Dermis blood vessel endothelial cell (primary cell): ENCODE measurements around the gene TMEM63B. TPM values are rescaled to one million over a fixed set of nuclear protein-coding genes. Genes with fewer than 3 reads are reported as not detected.

Experiments
- DNase-seq: peaks from one replicate; pipeline ENCODE4 v3.0.0; 2010
- total RNA-seq: library from RNA; depleted of rRNA; stranded (reverse); fragments of >200 nt; gene quantifications from 2 replicates; pipeline ENCODE4 v1.2.3, GENCODE V29; 2014

TMEM63B gene
- total RNA-seq, 1 donor from 2014 or later: 33.0 TPM

- DNase-seq: no peak
Measured at GRCh38 chr6:44145839-44146238, 18.5 kb downstream of the TMEM63B start.

DNA sequence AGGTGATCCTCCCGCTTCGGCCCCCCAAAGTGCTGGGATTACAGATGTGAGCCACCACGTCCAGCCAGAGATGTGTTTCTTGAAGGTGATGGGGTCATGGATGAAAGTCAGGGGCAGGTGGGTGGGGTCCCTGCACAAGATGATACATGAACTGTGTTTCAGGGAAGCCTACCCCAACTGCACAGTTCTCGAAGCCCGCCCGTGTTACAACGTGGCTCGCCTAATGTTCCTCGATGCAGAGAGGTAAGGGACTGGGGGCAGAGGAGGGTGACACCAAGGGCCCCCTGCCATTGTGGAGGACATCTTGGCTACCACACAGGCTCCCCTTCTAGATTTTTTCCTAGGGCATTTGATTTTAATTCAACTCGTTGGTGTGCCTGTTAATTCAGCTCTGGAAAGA is 19.3 kb downstream of the TMEM63B start:
- DNase-seq: no peak

DNA sequence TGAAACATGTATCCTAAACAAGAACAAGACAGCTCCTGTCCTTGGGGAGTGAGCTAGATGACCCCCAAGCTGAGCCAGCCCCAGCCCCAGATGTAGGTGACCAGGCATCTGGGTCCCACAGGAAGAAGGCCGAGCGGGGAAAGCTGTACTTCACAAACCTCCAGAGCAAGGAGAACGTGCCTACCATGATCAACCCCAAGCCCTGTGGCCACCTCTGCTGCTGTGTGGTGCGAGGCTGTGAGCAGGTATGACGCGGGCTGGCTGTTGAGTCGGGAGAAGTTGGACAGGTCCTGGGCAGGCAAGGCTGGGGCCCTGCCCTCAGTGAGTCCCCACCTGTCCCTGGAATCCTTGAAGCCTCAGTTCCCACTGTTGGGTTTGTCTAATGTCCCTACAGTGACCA is 19.9 kb downstream of the TMEM63B start:
- DNase-seq: no peak

GRCh38 chr6:44148306-44148705 is 21.0 kb downstream of the TMEM63B start:
- DNase-seq: no peak

DNA sequence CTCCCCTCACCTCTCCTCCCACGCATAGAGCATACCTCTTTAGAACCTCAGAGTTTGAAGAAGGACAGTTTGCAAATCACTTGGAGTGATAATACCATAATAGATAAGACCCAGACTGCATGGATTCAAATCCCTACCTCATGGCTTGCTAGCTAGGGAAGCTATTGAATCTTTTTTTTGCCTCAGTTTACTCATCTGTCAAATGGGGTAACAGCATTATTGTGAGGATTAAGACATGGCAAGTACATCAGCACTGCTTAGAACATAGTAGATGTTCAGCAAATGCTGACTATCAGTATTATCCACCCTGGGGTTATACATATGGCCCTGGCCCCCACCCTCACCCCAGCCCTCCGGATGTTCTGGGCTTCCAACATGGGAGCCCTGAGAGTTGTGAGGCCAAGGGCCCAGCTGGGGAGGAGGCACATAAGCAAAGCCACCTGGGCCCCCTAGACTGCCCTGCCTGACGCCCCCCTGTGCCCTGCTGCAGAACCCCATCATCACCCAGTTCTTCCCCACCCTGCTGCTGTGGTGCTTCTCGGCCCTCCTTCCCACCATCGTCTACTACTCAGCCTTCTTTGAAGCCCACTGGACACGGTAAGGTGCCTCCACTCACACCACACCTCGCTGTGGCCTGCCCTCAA is 22.1 kb downstream of the TMEM63B start:
- DNase-seq: no peak

GRCh38 chr6:44150317-44150917 is 23.1 kb downstream of the TMEM63B start:
- no peak for DNase-seq

GRCh38 chr6:44151348-44152108 is 24.2 kb downstream of the TMEM63B start:
- peak; percentile 85 for DNase-seq

DNA sequence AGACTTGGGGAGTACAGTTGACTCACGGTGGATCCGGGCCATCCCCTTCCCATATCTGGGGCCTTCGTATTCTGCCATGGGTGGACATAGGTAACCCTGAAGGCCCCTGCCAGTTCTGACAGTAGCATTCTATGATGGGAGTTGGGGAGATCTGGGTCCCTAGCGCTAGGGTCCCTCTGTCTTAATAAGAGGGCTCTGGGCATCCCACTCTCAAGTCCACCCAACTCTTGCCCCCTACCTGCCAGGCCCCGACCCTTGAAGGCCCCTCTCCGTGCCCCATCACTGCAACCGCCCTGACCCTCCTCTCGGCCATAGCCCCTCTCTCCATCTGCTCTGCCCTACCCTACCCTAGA is 24.7 kb downstream of the TMEM63B start:
- DNase-seq: no peak

- DNase-seq: no peak
Measured at GRCh38 chr6:44152533-44152932, 25.2 kb downstream of the TMEM63B start.

DNA sequence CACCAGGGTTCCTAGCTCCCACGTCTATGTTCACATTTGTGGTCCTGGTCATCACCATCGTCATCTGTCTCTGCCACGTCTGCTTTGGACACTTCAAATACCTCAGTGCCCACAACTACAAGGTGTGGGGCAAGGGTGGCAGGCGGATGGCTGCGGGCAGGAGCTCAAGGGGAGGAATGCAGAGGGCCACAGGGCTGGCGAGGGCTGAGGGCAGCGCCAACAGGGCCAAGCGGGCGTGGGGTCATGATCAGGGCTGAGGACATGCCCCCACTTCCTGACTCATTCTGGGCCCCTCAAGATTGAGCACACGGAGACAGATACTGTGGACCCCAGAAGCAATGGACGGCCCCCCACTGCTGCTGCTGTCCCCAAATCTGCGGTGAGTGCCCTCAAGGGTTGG is 26.7 kb downstream of the TMEM63B start:
- no peak for DNase-seq

- DNase-seq: no peak
Measured at GRCh38 chr6:44156494-44157151, 29.3 kb downstream of the TMEM63B start.

- no peak for DNase-seq
Measured at GRCh38 chr6:44157152-44157521, 29.8 kb downstream of the TMEM63B start.

GRCh38 chr6:44158770-44159228 is 31.4 kb downstream of the TMEM63B start, which contains the start of gene CAPN11:
TSS of gene CAPN11 (plus strand) at chr6:44158820. CDS start at chr6:44158849, 29 bp downstream.
- no peak for DNase-seq

- no peak for DNase-seq
Measured at GRCh38 chr6:44161997-44162338, 34.6 kb downstream of the TMEM63B start.

DNA sequence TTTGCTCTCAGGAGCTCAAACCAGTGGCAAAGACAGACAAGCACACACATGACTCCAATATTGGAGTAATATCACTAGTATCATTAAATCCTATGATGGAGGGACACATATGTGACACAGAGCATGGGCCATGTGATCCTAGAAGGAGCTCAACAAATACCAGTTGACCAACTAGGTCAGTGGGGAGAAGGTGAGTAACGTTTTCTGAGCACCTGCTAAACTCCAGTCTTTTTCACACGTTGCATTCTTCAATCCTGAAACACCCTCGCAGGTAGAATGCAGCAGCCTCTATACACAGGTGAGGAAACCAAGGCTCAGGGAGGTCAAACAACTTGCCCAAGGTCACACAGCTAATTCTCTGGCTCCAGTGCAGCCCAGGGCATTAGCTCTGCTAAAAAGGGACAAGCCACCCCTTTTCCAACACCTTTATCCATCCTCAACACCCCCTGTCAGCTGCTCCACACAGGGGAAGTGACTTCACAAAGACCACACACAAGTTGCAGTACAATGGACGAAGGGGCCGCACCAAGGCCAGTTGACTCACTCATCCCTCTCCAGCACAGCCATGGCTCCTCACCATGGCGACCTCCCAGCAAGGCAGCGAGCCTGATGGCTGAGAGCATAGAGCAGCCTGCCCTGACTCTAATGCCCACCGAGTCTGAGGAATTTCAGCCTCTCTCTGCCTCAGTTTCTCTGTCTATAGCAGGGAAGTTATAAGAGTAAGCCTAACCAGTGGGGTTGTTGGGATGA is 35.7 kb downstream of the TMEM63B start:
- DNase-seq: peak; percentile 35

GRCh38 chr6:44166116-44166515 is 38.8 kb downstream of the TMEM63B start:
- no peak for DNase-seq

DNA sequence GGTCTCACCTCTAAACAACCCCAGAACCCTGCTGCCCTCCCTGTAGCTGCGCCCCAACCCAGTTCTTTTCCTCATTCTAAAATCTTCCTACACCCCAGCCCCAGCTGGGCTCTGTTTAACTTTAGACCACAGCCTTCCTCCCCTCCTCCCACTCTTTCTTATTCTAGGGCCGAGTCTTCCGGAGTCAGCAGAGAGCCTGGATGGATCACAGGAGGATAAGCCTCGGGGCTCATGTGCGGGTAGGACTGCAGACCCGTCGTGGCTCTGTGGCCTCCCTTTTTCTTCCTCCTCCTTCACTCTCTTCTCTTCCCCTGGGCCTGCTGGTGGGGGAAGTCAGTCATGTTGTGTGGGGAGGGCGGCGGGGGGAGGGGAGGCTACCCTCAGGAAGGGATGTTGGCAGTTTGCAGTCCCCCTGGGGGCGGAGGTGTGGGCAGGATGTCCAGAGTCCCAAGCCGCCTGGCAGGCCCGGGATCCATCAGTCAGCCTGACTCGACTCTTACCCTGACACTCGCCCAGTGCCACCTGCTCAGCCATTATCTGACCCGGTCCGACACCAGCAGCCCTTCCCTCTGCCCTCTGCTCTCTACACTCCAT is 39.3 kb downstream of the TMEM63B start:
- DNase-seq: no peak

GRCh38 chr6:44167567-44167966 is 40.2 kb downstream of the TMEM63B start:
- DNase-seq: no peak

- DNase-seq: no peak
Measured at GRCh38 chr6:44169154-44169553, 41.8 kb downstream of the TMEM63B start.

- DNase-seq: no peak
Measured at GRCh38 chr6:44169886-44170570, 42.7 kb downstream of the TMEM63B start.

GRCh38 chr6:44171899-44172546 is 44.7 kb downstream of the TMEM63B start:
- no peak for DNase-seq
